GM18511 (cell line): ENCODE measurements around the gene RBFOX1.
"Not testable (repeated sequence)": the region's sequence is repeated elsewhere in the genome, so short reads cannot be mapped to it uniquely, and the experiment has no call there.

Source experiments
- ATAC-seq: cut with Tn5 transposase; IDR thresholded peaks from one replicate; pipeline ENCODE4 v1.9.1; 2021; ENCODE audit warnings: mild to moderate bottlenecking, moderate library complexity; ENCODE audit not compliant: unreplicated experiment

The RBFOX1 gene

GRCh38 chr16:7452090-7452489 is 119.4 kb downstream of the RBFOX1 start:
- no peak for ATAC-seq

GRCh38 chr16:7456211-7456610 is 123.6 kb downstream of the RBFOX1 start:
- no peak for ATAC-seq

- ATAC-seq, result no peak
These were observed 125.5 kb downstream of the RBFOX1 start for GRCh38 chr16:7458144-7458543.

GRCh38 chr16:7470344-7470743 is 137.7 kb downstream of the RBFOX1 start:
- ATAC-seq, result no peak

GRCh38 chr16:7471268-7471667 is 138.6 kb downstream of the RBFOX1 start:
- ATAC-seq, result no peak

- ATAC-seq, result no peak
These were observed 149.4 kb downstream of the RBFOX1 start for GRCh38 chr16:7482032-7482431.

- ATAC-seq, result no peak
These were observed 150.1 kb downstream of the RBFOX1 start for GRCh38 chr16:7482596-7483290.

- ATAC-seq, result no peak
These were observed 155.1 kb downstream of the RBFOX1 start for GRCh38 chr16:7487574-7488323.

GRCh38 chr16:7492122-7492521 is 159.5 kb downstream of the RBFOX1 start:
- ATAC-seq, result no peak

GRCh38 chr16:7493133-7493532 is 160.5 kb downstream of the RBFOX1 start:
- ATAC-seq, result no peak

- ATAC-seq, result no peak
These were observed 165.0 kb downstream of the RBFOX1 start for GRCh38 chr16:7497691-7498090.

GRCh38 chr16:7501868-7502267 is 169.2 kb downstream of the RBFOX1 start:
- ATAC-seq, result no peak

- ATAC-seq, result not testable (repeated sequence)
These were observed 170.0 kb downstream of the RBFOX1 start for GRCh38 chr16:7502591-7503157.

- no peak for ATAC-seq
These were observed 171.0 kb downstream of the RBFOX1 start for GRCh38 chr16:7503666-7504065.

- no peak for ATAC-seq
These were observed 172.2 kb downstream of the RBFOX1 start for GRCh38 chr16:7504844-7505243.

- ATAC-seq, result no peak
These were observed 172.8 kb downstream of the RBFOX1 start for GRCh38 chr16:7505495-7505894.

- no peak for ATAC-seq
These were observed 173.7 kb downstream of the RBFOX1 start for GRCh38 chr16:7506363-7506762.

GRCh38 chr16:7508656-7509055 is 176.0 kb downstream of the RBFOX1 start:
- no peak for ATAC-seq

GRCh38 chr16:7509963-7510601 is 177.4 kb downstream of the RBFOX1 start:
- ATAC-seq, result no peak

- no peak for ATAC-seq
These were observed 179.1 kb downstream of the RBFOX1 start for GRCh38 chr16:7511549-7512260.

GRCh38 chr16:7512503-7512902 is 179.9 kb downstream of the RBFOX1 start:
- ATAC-seq, result no peak
